GM10248 (cell line): ENCODE measurements around the gene SEC22C.

Experiments used
- CTCF ChIA-PET: fragments of 300-600 bp; sonication (Branson Sonifier 250); formaldehyde crosslinking; extraction: SDS; loops from one replicate; lab custom pipeline; 2021; ENCODE audit warnings: antibody characterized with exemption; lab: Yijun Ruan, JAX
- POLR2A ChIA-PET: fragments of 350-650 bp; sonication (Branson Sonifier 250); formaldehyde crosslinking; extraction: SDS; loops from one replicate; lab custom pipeline; 2020; ENCODE audit warnings: antibody characterized with exemption; lab: Yijun Ruan, JAX
- DNase-seq: peaks from one replicate; pipeline ENCODE4 v3.0.0; 2012; ENCODE audit errors: extremely low spot score
- CTCF ChIP-seq: IDR thresholded peaks from 2 replicates; pipeline ENCODE4 v1.5.1; 2012; ENCODE audit warnings: mild to moderate bottlenecking, low read depth; ENCODE audit errors: extremely low read depth, missing control alignments, control extremely low read depth

SEC22C gene

DNA sequence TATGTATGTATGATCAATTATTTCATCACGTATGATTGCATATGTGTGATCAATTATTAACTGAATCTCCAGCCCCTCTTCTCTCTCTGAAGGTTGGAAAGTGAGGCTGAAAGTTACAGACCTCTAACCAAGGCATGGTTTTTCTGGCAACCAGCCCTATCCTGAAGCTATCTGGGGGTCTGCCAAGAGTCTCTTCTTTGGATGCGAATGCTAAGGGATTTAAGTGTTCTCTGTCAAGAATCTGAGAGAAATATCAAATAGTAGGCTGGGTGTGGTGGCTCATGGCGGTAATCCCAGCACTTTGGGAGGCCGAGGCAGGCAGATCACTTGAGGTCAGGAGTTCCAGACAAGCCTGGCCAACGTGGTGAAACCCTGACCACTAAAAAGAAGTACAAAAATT lies 26.8 kb upstream of the SEC22C start:
- no peak for DNase-seq
- POLR2A ChIA-PET: interaction anchor here (1.2 kb wide), 1 partner anchor 18 kb away, joined by 3 read pairs; the partner anchor contains the start of gene SS18L2
- CTCF ChIA-PET: interaction anchor here (0.9 to 1.2 kb wide), 2 partner anchors 8 to 12 kb away, joined by 3 read pairs; no protein-coding TSS in a partner anchor
- no peak for TF ChIP-seq CTCF

DNA sequence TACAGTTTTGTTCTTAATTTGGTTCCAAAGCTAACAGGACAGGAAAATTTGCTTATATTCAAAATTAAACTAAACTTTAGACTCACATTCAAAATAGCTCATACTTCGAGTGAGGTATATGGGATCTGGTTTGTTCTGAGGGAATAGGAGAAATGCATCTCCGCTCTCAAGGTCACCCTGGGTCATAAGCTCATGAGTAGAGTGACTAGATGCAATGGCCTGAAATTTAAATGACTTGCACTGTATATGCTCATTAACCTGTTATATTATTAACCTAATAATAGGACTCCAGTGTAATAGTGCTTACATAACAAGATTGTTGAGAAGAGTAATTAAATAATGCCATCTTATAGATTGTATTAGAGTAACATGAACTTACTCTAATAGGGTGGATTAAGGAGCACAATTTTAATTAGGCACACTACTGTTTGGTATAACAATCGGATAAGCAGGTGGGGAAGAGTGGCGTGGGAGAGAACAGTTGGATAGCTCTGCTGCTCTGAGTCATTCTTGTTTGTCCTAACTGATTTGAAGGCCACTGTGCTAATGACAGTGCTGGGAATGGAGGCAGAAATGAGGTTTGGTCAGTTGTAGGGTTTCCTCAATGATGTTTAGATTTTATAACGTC lies 23.9 kb upstream of the SEC22C start:
- ChIA-PET CTCF (interaction anchor here (0.9 to 1.1 kb wide), 3 partner anchors 11 to 24 kb away, joined by 3 to 4 read pairs (median 3); partner anchors contain the start of gene SEC22C), POLR2A (no interaction called here)
- TF ChIP-seq CTCF: no peak
- DNase-seq: no peak

GRCh38 chr3:42602961-42603360 lies 21.2 kb upstream of the SEC22C start:
- no peak for DNase-seq
- ChIA-PET POLR2A (interaction anchor here (0.6 kb wide), 2 partner anchors 13 to 1440 kb away, joined by 3 to 4 read pairs; no protein-coding TSS in a partner anchor), CTCF (interaction anchor here (0.9 to 3.8 kb wide), 2 partner anchors 11 to 20 kb away, joined by 3 to 30 read pairs; no protein-coding TSS in a partner anchor)
- no peak for TF ChIP-seq CTCF

GRCh38 chr3:42601896-42602581 lies 20.3 kb upstream of the SEC22C start:
- DNase-seq: no peak
- no peak for TF ChIP-seq CTCF
- ChIA-PET CTCF (interaction anchor here (1.0 to 3.8 kb wide), 6 partner anchors 9 to 22 kb away, joined by 3 to 30 read pairs (median 6); no protein-coding TSS in a partner anchor), POLR2A (no interaction called here)

GRCh38 chr3:42600958-42601675 lies 19.4 kb upstream of the SEC22C start:
- no peak for TF ChIP-seq CTCF
- POLR2A ChIA-PET: interaction anchor here (1.3 kb wide), 3 partner anchors 10 to 12 kb away, joined by 3 to 8 read pairs (median 4); partner anchors contain the start of gene SS18L2
- CTCF ChIA-PET: interaction anchor here (0.9 to 3.8 kb wide), 10 partner anchors 9 to 410 kb away, joined by 3 to 30 read pairs (median 5); partner anchors contain the start of gene SEC22C
- no peak for DNase-seq
